NT2/D1 (cell line): Measurements from ENCODE around the gene ADGRB3.
"Not testable (repeated sequence)": the region's sequence is repeated elsewhere in the genome, so short reads cannot be mapped to it uniquely, and the experiment has no call there.

Source experiments
- DNase-seq: peaks from one replicate; pipeline ENCODE4 v3.0.0-alpha.2; 2011; ENCODE audit warnings: low read depth, low spot score
- H3K27me3 ChIP-seq: 2 replicates; pipeline ENCODE4 v1.6.0; 2011; ENCODE audit warnings: mild to moderate bottlenecking; ENCODE audit not compliant: insufficient read length, insufficient read depth
- H3K36me3 ChIP-seq: 2 replicates; pipeline ENCODE4 v1.6.1; 2011; ENCODE audit warnings: mild to moderate bottlenecking, low read length, mixed read lengths; ENCODE audit not compliant: insufficient read depth, insufficient read length
- H3K4me1 ChIP-seq: 2 replicates; pipeline ENCODE4 v1.5.1; 2011; ENCODE audit not compliant: insufficient read depth, insufficient read length
- H3K4me3 ChIP-seq: 2 replicates; pipeline ENCODE4 v1.5.1; 2011; ENCODE audit warnings: low read depth; ENCODE audit not compliant: insufficient read length
- H3K9ac ChIP-seq: 2 replicates; pipeline ENCODE4 v1.6.0; 2011; ENCODE audit warnings: low read depth; ENCODE audit not compliant: insufficient read length
- H3K9me3 ChIP-seq: 2 replicates; pipeline ENCODE4 v1.5.1; 2011; ENCODE audit warnings: mild to moderate bottlenecking, low read length; ENCODE audit not compliant: insufficient read depth
- SUZ12 ChIP-seq: IDR thresholded peaks from 2 replicates; pipeline ENCODE4 v1.6.1; 2011; ENCODE audit not compliant: insufficient read length, insufficient read depth; ENCODE audit errors: extremely low read depth
- YY1 ChIP-seq: IDR thresholded peaks from 2 replicates; pipeline ENCODE4 v1.6.1; 2011; ENCODE audit not compliant: insufficient read length, insufficient read depth
- ZNF274 ChIP-seq: IDR thresholded peaks from 2 replicates; pipeline ENCODE4 v1.6.1; 2011; ENCODE audit warnings: mild to moderate bottlenecking, low read depth, low read length

Gene ADGRB3

GRCh38 chr6:68911334-68911733, 276.3 kb downstream of the ADGRB3 start:
- Histone ChIP-seq H3K9ac (no peak overlapping the region), H3K36me3 (no peaks in the 10 kb centered on the region), H3K9me3 (no peaks in the 10 kb centered on the region), H3K4me3 (no peak overlapping the region), H3K27me3 (no peaks in the 10 kb centered on the region), H3K4me1 (no peaks in the 10 kb centered on the region)
- no peak for TF ChIP-seq YY1
- TF ChIP-seq ZNF274 = no peak
- no peak for TF ChIP-seq SUZ12
- no peak for DNase-seq

- no peak overlapping the region for H3K9ac ChIP-seq
- no peaks in the 10 kb centered on the region for H3K4me1 ChIP-seq
- no peaks in the 10 kb centered on the region for H3K36me3 ChIP-seq
- H3K9me3 ChIP-seq = no peaks in the 10 kb centered on the region
- no peak for TF ChIP-seq YY1
- no peak for TF ChIP-seq ZNF274
- TF ChIP-seq SUZ12 = no peak
- DNase-seq = no peak
- no peaks in the 10 kb centered on the region for H3K27me3 ChIP-seq
- H3K4me3 ChIP-seq = no peak overlapping the region
These were observed 276.7 kb downstream of the ADGRB3 start for GRCh38 chr6:68911811-68912210.

- H3K4me3 ChIP-seq, H3K9me3 ChIP-seq, H3K36me3 ChIP-seq, H3K4me1 ChIP-seq, DNase-seq, H3K27me3 ChIP-seq, H3K9ac ChIP-seq: not testable (repeated sequence)
These were observed 277.7 kb downstream of the ADGRB3 start for GRCh38 chr6:68912805-68913204.

GRCh38 chr6:68915586-68915985, 280.5 kb downstream of the ADGRB3 start:
- H3K4me3 ChIP-seq = no peak overlapping the region
- H3K4me1 ChIP-seq = no peaks in the 10 kb centered on the region
- DNase-seq = no peak
- H3K9ac ChIP-seq = no peak overlapping the region
- no peaks in the 10 kb centered on the region for H3K9me3 ChIP-seq
- H3K27me3 ChIP-seq = no peaks in the 10 kb centered on the region
- H3K36me3 ChIP-seq = no peaks in the 10 kb centered on the region
- TF ChIP-seq SUZ12 (no peak), ZNF274 (no peak), YY1 (no peak)

- no peaks in the 10 kb centered on the region for H3K9me3 ChIP-seq
- no peak for DNase-seq
- H3K9ac ChIP-seq = no peak overlapping the region
- no peaks in the 10 kb centered on the region for H3K27me3 ChIP-seq
- no peaks in the 10 kb centered on the region for H3K36me3 ChIP-seq
- H3K4me3 ChIP-seq = no peak overlapping the region
- no peaks in the 10 kb centered on the region for H3K4me1 ChIP-seq
- no peak for TF ChIP-seq SUZ12
- TF ChIP-seq YY1 = no peak
- no peak for TF ChIP-seq ZNF274
These were observed 284.5 kb downstream of the ADGRB3 start for GRCh38 chr6:68919537-68919936.

- no peak overlapping the region for H3K9ac ChIP-seq
- H3K4me1 ChIP-seq = no peaks in the 10 kb centered on the region
- no peak for DNase-seq
- no peaks in the 10 kb centered on the region for H3K27me3 ChIP-seq
- no peak overlapping the region for H3K4me3 ChIP-seq
- no peaks in the 10 kb centered on the region for H3K9me3 ChIP-seq
- H3K36me3 ChIP-seq = no peaks in the 10 kb centered on the region
- TF ChIP-seq ZNF274 (no peak), SUZ12 (no peak), YY1 (no peak)
These were observed 306.3 kb downstream of the ADGRB3 start for GRCh38 chr6:68941345-68941744.

- TF ChIP-seq ZNF274 (no peak), YY1 (no peak), SUZ12 (no peak)
- Histone ChIP-seq H3K27me3 (no peaks in the 10 kb centered on the region), H3K9ac (no peak overlapping the region), H3K36me3 (no peaks in the 10 kb centered on the region), H3K4me1 (no peaks in the 10 kb centered on the region), H3K4me3 (no peak overlapping the region), H3K9me3 (no peaks in the 10 kb centered on the region)
- no peak for DNase-seq
These were observed 312.6 kb downstream of the ADGRB3 start for GRCh38 chr6:68947721-68948120.

- no peak overlapping the region for H3K9ac ChIP-seq
- H3K27me3 ChIP-seq = no peaks in the 10 kb centered on the region
- no peak for DNase-seq
- no peaks in the 10 kb centered on the region for H3K36me3 ChIP-seq
- H3K4me3 ChIP-seq = no peak overlapping the region
- no peaks in the 10 kb centered on the region for H3K4me1 ChIP-seq
- TF ChIP-seq YY1 (no peak), SUZ12 (no peak), ZNF274 (no peak)
- no peaks in the 10 kb centered on the region for H3K9me3 ChIP-seq
These were observed 316.2 kb downstream of the ADGRB3 start for GRCh38 chr6:68951270-68951669.
